IMR-90 (cell line): ENCODE data around the gene MAGEA9. TPM values are rescaled to one million over a fixed set of nuclear protein-coding genes. Genes with fewer than 3 reads are reported as not detected.

Source experiments
- ATAC-seq: fragments of 200-7000 bp; cut with Tn5 transposase; 2 replicates; pipeline ENCODE4 v1.9.1; 2020; ENCODE audit warnings: low read depth, mild to moderate bottlenecking, moderate library complexity
- BruUV-seq: library from RNA; stranded (reverse); fragments of 400-500 nt; replicated peaks from 2 replicates; lab custom pipeline; 2021; lab: Mats Ljungman, UMichigan
- CTCF ChIA-PET: fragments of 300-600 bp; formaldehyde crosslinking; extraction: SDS; loops from one replicate; lab custom pipeline; 2021; ENCODE audit warnings: antibody characterized with exemption; lab: Yijun Ruan, JAX
- POLR2A ChIA-PET: fragments of 300-600 bp; sonication (Branson Sonifier 250); formaldehyde crosslinking; loops from one replicate; lab custom pipeline; 2022; ENCODE audit warnings: antibody characterized with exemption; ENCODE audit not compliant: unreplicated experiment; lab: Charles Lee
- DNase-seq: peaks from one replicate; pipeline ENCODE4 v3.0.0; 2013
- H2AFZ ChIP-seq: replicated peaks from 2 replicates; pipeline ENCODE3; 2013; ENCODE audit warnings: low read length, mild to moderate bottlenecking; ENCODE audit not compliant: poor library complexity
- H2AK5ac ChIP-seq: 2 replicates; pipeline ENCODE4 v1.6.1; 2013; ENCODE audit warnings: low read depth, low read length, inconsistent platforms
- H2AK9ac ChIP-seq: replicated peaks from 2 replicates; pipeline ENCODE3; 2013; ENCODE audit warnings: mild to moderate bottlenecking, low read depth, low read length, moderate library complexity; ENCODE audit not compliant: poor library complexity
- H2BK120ac ChIP-seq: 2 replicates; pipeline ENCODE4 v1.6.1; 2013; ENCODE audit warnings: low read depth, low read length, inconsistent platforms
- H2BK15ac ChIP-seq: 3 replicates; pipeline ENCODE4 v1.6.1; 2013; ENCODE audit warnings: low read depth, low read length, inconsistent platforms
- H2BK20ac ChIP-seq: 2 replicates; pipeline ENCODE4 v1.6.1; 2013; ENCODE audit warnings: low read depth, mild to moderate bottlenecking, inconsistent platforms, low read length, moderate library complexity
- H2BK5ac ChIP-seq: 2 replicates; pipeline ENCODE4 v1.6.1; 2013; ENCODE audit warnings: mild to moderate bottlenecking, low read depth, low read length, inconsistent platforms; ENCODE audit not compliant: poor library complexity, severe bottlenecking
- H3K14ac ChIP-seq: replicated peaks from 2 replicates; pipeline ENCODE4 v1.6.1; 2013; ENCODE audit warnings: low read depth, low read length, inconsistent platforms
- H3K18ac ChIP-seq: 2 replicates; pipeline ENCODE4 v1.6.1; 2013; ENCODE audit warnings: low read depth, low read length, control low read depth
- H3K23ac ChIP-seq: 2 replicates; pipeline ENCODE4 v1.6.1; 2013; ENCODE audit warnings: low read depth, low read length, inconsistent platforms
- H3K27ac ChIP-seq: 2 replicates; pipeline ENCODE4 v1.5.1; 2013; ENCODE audit warnings: mild to moderate bottlenecking, control low read depth, low read length; ENCODE audit not compliant: insufficient read depth
- H3K27me3 ChIP-seq: 2 replicates; pipeline ENCODE4 v1.6.1; 2013; ENCODE audit warnings: low read length; ENCODE audit not compliant: control insufficient read depth, insufficient read depth
- H3K36me3 ChIP-seq: 2 replicates; pipeline ENCODE4 v1.6.1; 2013; ENCODE audit warnings: low read length, mixed read lengths; ENCODE audit not compliant: control insufficient read depth, insufficient read depth
- H3K4ac ChIP-seq: 2 replicates; pipeline ENCODE4 v1.6.1; 2013; ENCODE audit warnings: low read depth, low read length, inconsistent platforms
- H3K4me1 ChIP-seq: 2 replicates; pipeline ENCODE4 v1.6.1; 2013; ENCODE audit warnings: low read length, mixed read lengths; ENCODE audit not compliant: control insufficient read depth, insufficient read depth
- H3K4me2 ChIP-seq: 2 replicates; pipeline ENCODE4 v1.6.1; 2013; ENCODE audit warnings: low read depth, mild to moderate bottlenecking, control low read depth, low read length, moderate library complexity
- H3K4me3 ChIP-seq: 2 replicates; pipeline ENCODE4 v1.5.1; 2013; ENCODE audit warnings: low read depth, mild to moderate bottlenecking, control low read depth, low read length, moderate library complexity; ENCODE audit not compliant: insufficient read depth
- H3K56ac ChIP-seq: 2 replicates; pipeline ENCODE4 v1.6.1; 2013; ENCODE audit warnings: low read length, inconsistent platforms; ENCODE audit not compliant: insufficient read depth; ENCODE audit errors: extremely low read depth
- H3K79me1 ChIP-seq, 2 experiments: 2 replicates each; pipeline ENCODE4 v1.6.1; 2013; ENCODE audit warnings: low read length in 2 of 2, inconsistent platforms in 1 of 2, low read depth in 1 of 2
- H3K9ac ChIP-seq: 2 replicates; pipeline ENCODE4 v1.6.1; 2013; ENCODE audit warnings: low read depth, low read length, control low read depth
- H3K9me1 ChIP-seq: 2 replicates; pipeline ENCODE4 v1.6.1; 2013; ENCODE audit warnings: low read length, inconsistent platforms; ENCODE audit not compliant: insufficient read depth
- H3K9me3 ChIP-seq: 2 replicates; pipeline ENCODE4 v1.6.1; 2013; ENCODE audit warnings: low read length; ENCODE audit not compliant: control insufficient read depth, insufficient read depth
- H4K20me1 ChIP-seq: 2 replicates; pipeline ENCODE4 v1.6.1; 2013; ENCODE audit warnings: low read length, inconsistent platforms; ENCODE audit not compliant: insufficient read depth
- H4K5ac ChIP-seq: 2 replicates; pipeline ENCODE4 v1.6.1; 2013; ENCODE audit warnings: mild to moderate bottlenecking, low read depth, low read length, control low read depth
- H4K8ac ChIP-seq, 2 experiments: 2 replicates each; pipeline ENCODE4 v1.6.1; 2013; ENCODE audit warnings: low read depth in 2 of 2, low read length in 2 of 2, control low read depth in 1 of 2, inconsistent platforms in 1 of 2
- H4K91ac ChIP-seq: 2 replicates; pipeline ENCODE4 v1.6.1; 2013; ENCODE audit warnings: low read depth, low read length, inconsistent platforms; ENCODE audit not compliant: insufficient read depth
- MXI1 ChIP-seq: IDR thresholded peaks from 2 replicates; pipeline ENCODE4 v1.6.1; 2012; ENCODE audit warnings: low read depth, mild to moderate bottlenecking, low read length, moderate library complexity, borderline replicate concordance
- NFE2L2 ChIP-seq: fragments of 150-350 bp; IDR thresholded peaks from 2 replicates; pipeline ENCODE4 v1.6.1; 2016; ENCODE audit warnings: low read depth, mild to moderate bottlenecking, low read length
- WGBS, 2 experiments: methylation state at CpG; one replicate each; pipeline versions ENCODE4 v1.1.5 to v1.1.7; 2013; ENCODE audit warnings: missing lambda C conversion rate in 2 of 2; ENCODE audit not compliant: insufficient read length in 1 of 2; ENCODE audit errors: extremely low coverage in 2 of 2; 5-methylcytosine and 5-hydroxymethylcytosine counted together
- dilution Hi-C: fragments of 300-500 bp; cut with HindIII; formaldehyde crosslinking; loops from one replicate; pipeline ENCODE4 v1.14.3; 2018; ENCODE audit warnings: low sequenced_read_pairs; ENCODE audit not compliant: unreplicated experiment
- in situ Hi-C: fragments of 300-500 bp; cut with MboI; formaldehyde crosslinking; loops from 3 replicates; pipeline ENCODE4 v1.14.3; 2019; ENCODE audit warnings: low sequenced_read_pairs, inconsistent platforms, mixed read lengths
- intact Hi-C: fragments of 100-400 bp; cut with micrococcal nuclease; formaldehyde crosslinking; loops from 2 replicates; pipeline ENCODE4 v1.10.0; 2022
- polyA plus RNA-seq, 3 experiments: library from polyadenylated mRNA; depleted of rRNA; stranded (reverse); fragments of >200 nt; gene quantifications; 2 replicates each; pipeline ENCODE4 v1.2.3, GENCODE V29; 2012; ENCODE audit warnings: low replicate concordance in 1 of 3
- total RNA-seq: library from RNA; depleted of rRNA; stranded (reverse); fragments of >200 nt; gene quantifications from 2 replicates; pipeline ENCODE4 v1.2.3, GENCODE V29; 2012

The MAGEA9 gene
- total and polyA plus RNA-seq, 2 of the 4 experiments (the other 2 are of a cell fraction) = not detected

GRCh38 chrX:149819371-149819770 is 37.6 kb downstream of the MAGEA9 start:
- no peaks in the 10 kb centered on the region for H3K36me3 ChIP-seq
- no peak overlapping the region for H2BK20ac ChIP-seq
- no peak overlapping the region for H2BK5ac ChIP-seq
- H3K4me3 ChIP-seq = no peak overlapping the region
- TF ChIP-seq NFE2L2 = no peak
- TF ChIP-seq MXI1 = no peak
- WGBS, 2 experiments = 20% methylated on average over 1 of the region's 2 CpGs; no CpG with 5 or more reads in 1 of the 2 experiments
- BruUV-seq = no TSS peak
- no peaks in the 10 kb centered on the region for H3K9me1 ChIP-seq
- no peak overlapping the region for H3K56ac ChIP-seq
- H3K4me1 ChIP-seq = no peaks in the 10 kb centered on the region
- H3K4me2 ChIP-seq = no peak overlapping the region
- no peaks in the 10 kb centered on the region for H3K9me3 ChIP-seq
- no peak overlapping the region for H3K27ac ChIP-seq
- DNase-seq (no peak), ATAC-seq (no peak)
- intact Hi-C loops = no loop called here
- no peak overlapping the region for H3K23ac ChIP-seq
- H2BK120ac ChIP-seq = no peak overlapping the region
- ChIA-PET POLR2A (no interaction called here), CTCF (no interaction called here)
- no peak overlapping the region for H3K4ac ChIP-seq
- no peaks in the 10 kb centered on the region; the same call in 1 of the 2 replicates for H3K27me3 ChIP-seq
- in situ Hi-C loops = no loop called here
- no peak overlapping the region for H2AK9ac ChIP-seq
- H3K79me1 ChIP-seq = no peaks in the 10 kb centered on the region
- dilution Hi-C loops = no loop called here
- H2AFZ ChIP-seq = no peak overlapping the region
- H4K8ac ChIP-seq = no peak overlapping the region
- H4K5ac ChIP-seq = no peak overlapping the region
- H4K20me1 ChIP-seq = no peaks in the 10 kb centered on the region
- no peak overlapping the region for H4K91ac ChIP-seq
- H3K14ac ChIP-seq = no peak overlapping the region
- H3K18ac ChIP-seq = no peak overlapping the region
- no peak overlapping the region for H3K9ac ChIP-seq
- no peak overlapping the region for H2AK5ac ChIP-seq
- no peak overlapping the region for H2BK15ac ChIP-seq
